Bronchus fibroblast of lung (primary cell): Measurements from ENCODE around the gene CFAP47. TPM values are rescaled to one million over a fixed set of nuclear protein-coding genes. Genes with fewer than 3 reads are reported as not detected.

Experiments used
- total RNA-seq: library from RNA; depleted of rRNA; stranded (reverse); fragments of >200 nt; gene quantifications from 2 replicates; pipeline ENCODE4 v1.2.3, GENCODE V29; 2015

The CFAP47 gene
- total RNA-seq, result not detected in 2 replicates

GRCh38 chrX:35919536-35920309 is at the start of gene CFAP47:
TSS of gene CFAP47 (plus strand) at chrX:35919734. CDS start at chrX:35919800, 66 bp downstream.

Other genes with a start within 250 kb of the CFAP47 start
- gene MAGEB16, start 121.4 kb upstream of the CFAP47 start, total RNA-seq, result not detected in 2 replicates